Measurements from ENCODE around the gene PCNX2. TPM values are rescaled to one million over a fixed set of nuclear protein-coding genes. Genes with fewer than 3 reads are reported as not detected.

The PCNX2 gene
- total and polyA plus RNA-seq, 7 donors: 1.8 to 13.8 (median 5.1) TPM

DNA sequence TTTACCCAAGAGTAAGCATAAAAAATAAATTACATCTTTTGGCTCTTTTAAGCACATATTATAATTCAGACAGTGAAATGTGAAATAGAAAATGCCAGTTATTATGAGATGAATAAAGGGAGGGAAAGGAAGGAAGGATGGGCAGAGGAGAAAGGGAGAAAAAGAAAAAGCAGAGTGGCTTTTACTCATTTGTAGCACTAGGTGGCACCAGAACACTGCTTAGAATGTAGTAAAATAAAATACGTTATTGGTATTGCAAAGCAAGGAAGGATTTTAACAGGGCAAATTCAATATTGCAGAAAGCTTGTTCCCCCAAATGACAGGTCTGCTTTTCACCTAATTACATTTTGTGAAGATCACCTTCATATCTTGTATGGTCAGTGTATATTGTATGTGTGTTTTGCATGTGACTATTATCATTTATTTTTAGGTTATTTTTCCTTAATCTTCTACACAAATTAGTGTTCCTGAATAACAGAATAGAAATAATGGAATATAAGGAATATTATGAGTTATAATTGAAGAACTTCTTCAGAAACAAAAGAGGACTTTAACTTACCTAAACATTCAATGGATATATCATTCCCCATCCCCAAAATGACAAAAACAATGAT is 9.1 kb upstream of the PCNX2 start:
- Histone ChIP-seq H3K4me1 (no peaks in the 10 kb centered on the region), H3K27ac (no peak overlapping the region), H3K27me3 (no peaks in the 10 kb centered on the region), H3K36me3 (no peaks in the 10 kb centered on the region), H3K9me3 (no peaks in the 10 kb centered on the region), H3K4me3 (no peak overlapping the region)
- 0 to 2% methylated on average over 1 of the region's 1 CpG for WGBS, 2 donors
- TF ChIP-seq CTCF (IDR thresholded peaks at IDR 0.05): peak in 3 of 4 experiments; percentile 38 to 61 (median 49)
- no peak for TF ChIP-seq POLR2A (IDR thresholded peaks at IDR 0.05)
- intact Hi-C loops (cut with DNase I): loop anchor here (10.0 kb wide), 1 partner anchor 490 kb away; no protein-coding TSS in a partner anchor
- no peak for DNase-seq

- H3K27me3 ChIP-seq: peaks cover 0 to 23% (median 0%) of the 10 kb centered on the region in 3 donors
- TF ChIP-seq EP300 (IDR thresholded peaks at IDR 0.05) (no peak), POLR2AphosphoS5 (IDR thresholded peaks at IDR 0.05) (no peak), CTCF (IDR thresholded peaks at IDR 0.05) (no peak), POLR2A (IDR thresholded peaks at IDR 0.05) (no peak)
- H3K4me3 ChIP-seq: no peak overlapping the region
- no peaks in the 10 kb centered on the region for H3K9me3 ChIP-seq
- peaks cover 0 to 7% (median 4%) of the 10 kb centered on the region in 4 donors for H3K4me1 ChIP-seq
- H3K27ac ChIP-seq: no peak overlapping the region
- no peak for DNase-seq
- intact Hi-C loops (cut with DNase I): loop anchor here (10.0 kb wide), 1 partner anchor 494 kb away; no protein-coding TSS in a partner anchor
- WGBS, 2 donors: 82 to 84% methylated on average over 2 of the region's 2 CpGs
- no peaks in the 10 kb centered on the region for H3K36me3 ChIP-seq
Measured at GRCh38 chr1:233300326-233300725, 4.8 kb upstream of the PCNX2 start.

DNA sequence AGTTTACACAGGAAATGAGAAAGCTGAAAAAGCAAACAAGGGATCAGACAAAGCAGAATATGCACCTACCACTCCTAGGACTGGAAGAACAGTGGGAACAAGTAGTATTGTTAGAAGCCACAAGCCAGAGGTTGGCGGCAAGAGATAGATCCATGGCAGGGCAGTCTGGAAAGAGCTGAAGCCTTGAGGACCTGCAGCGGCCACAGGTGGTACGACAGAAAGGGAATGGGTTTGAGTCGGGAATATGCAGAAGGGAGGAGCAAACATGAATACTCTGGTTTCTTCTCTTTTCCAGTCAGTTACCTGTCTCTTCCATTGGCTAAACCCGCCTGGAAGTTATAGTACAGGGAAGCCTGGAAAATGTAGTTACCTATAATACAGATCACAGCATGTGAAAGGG is 3.9 kb upstream of the PCNX2 start:
- Histone ChIP-seq H3K27ac (no peak overlapping the region), H3K27me3 (peaks cover 0 to 28% (median 0%) of the 10 kb centered on the region in 3 donors), H3K4me1 (peaks cover 0 to 11% (median 9%) of the 10 kb centered on the region in 4 donors), H3K4me3 (no peak overlapping the region), H3K36me3 (no peaks in the 10 kb centered on the region), H3K9me3 (no peaks in the 10 kb centered on the region)
- TF ChIP-seq EP300 (IDR thresholded peaks at IDR 0.05): no peak
- no peak for TF ChIP-seq POLR2AphosphoS5 (IDR thresholded peaks at IDR 0.05)
- TF ChIP-seq CTCF (IDR thresholded peaks at IDR 0.05): no peak
- no peak for TF ChIP-seq POLR2A (IDR thresholded peaks at IDR 0.05)
- intact Hi-C loops (cut with DNase I): no loop called here
- 88 to 92% methylated on average over 5 of the region's 5 CpGs for WGBS, 2 donors
- no peak for DNase-seq

DNA sequence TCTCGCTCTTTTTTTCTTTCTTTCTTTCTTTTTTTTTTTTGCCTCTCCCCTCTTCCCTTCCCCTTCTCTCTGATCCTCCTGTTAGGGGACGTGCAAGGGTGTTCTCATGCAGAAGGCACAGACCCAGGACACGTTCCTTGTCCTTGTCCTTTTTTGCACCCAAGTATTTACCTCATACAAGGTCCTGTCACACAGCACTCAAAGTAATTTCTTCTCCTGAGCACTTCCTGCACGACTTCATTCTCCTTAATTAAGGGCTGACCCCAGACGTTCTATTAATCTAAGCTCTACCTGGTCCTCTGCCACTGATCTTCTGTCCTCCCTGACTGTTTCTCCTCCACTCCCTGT is 424 bp upstream of the PCNX2 start:
- H3K36me3 ChIP-seq: no peaks in the 10 kb centered on the region
- TF ChIP-seq EP300 (IDR thresholded peaks at IDR 0.05): no peak
- TF ChIP-seq CTCF (IDR thresholded peaks at IDR 0.05): no peak
- no peak for TF ChIP-seq POLR2A (IDR thresholded peaks at IDR 0.05)
- no peak for TF ChIP-seq POLR2AphosphoS5 (IDR thresholded peaks at IDR 0.05)
- H3K9me3 ChIP-seq: no peaks in the 10 kb centered on the region
- H3K27ac ChIP-seq: no peak overlapping the region
- H3K27me3 ChIP-seq: peaks cover 0 to 28% (median 0%) of the 10 kb centered on the region in 3 donors
- peaks cover 0 to 11% (median 9%) of the 10 kb centered on the region in 4 donors for H3K4me1 ChIP-seq
- DNase-seq: no peak
- H3K4me3 ChIP-seq: peak overlapping the region in 3 of 4 donors; percentile 41 to 63 (median 51)
- WGBS, 2 donors: 3 to 4% methylated on average over 5 of the region's 5 CpGs
- intact Hi-C loops (cut with DNase I): no loop called here

- no peak for DNase-seq
- 7 to 12% methylated on average over 8 of the region's 8 CpGs for WGBS, 2 donors
- Histone ChIP-seq H3K36me3 (no peaks in the 10 kb centered on the region), H3K27me3 (peaks cover 0 to 28% (median 0%) of the 10 kb centered on the region in 3 donors), H3K4me1 (peaks cover 0 to 11% (median 9%) of the 10 kb centered on the region in 4 donors), H3K27ac (peak overlapping the region; percentile 4 to 61 (median 14)), H3K9me3 (no peaks in the 10 kb centered on the region), H3K4me3 (peak overlapping the region; percentile 20 to 63 (median 46))
- TF ChIP-seq POLR2AphosphoS5 (IDR thresholded peaks at IDR 0.05) (no peak), CTCF (IDR thresholded peaks at IDR 0.05) (no peak), EP300 (IDR thresholded peaks at IDR 0.05) (no peak), POLR2A (IDR thresholded peaks at IDR 0.05) (no peak)
- intact Hi-C loops (cut with DNase I): no loop called here
Measured at GRCh38 chr1:233294913-233295236, 650 bp downstream of the PCNX2 start.

Measured in sigmoid colon (tissue), 7 donors.